ENCODE results near the gene NAALADL2.

DNA sequence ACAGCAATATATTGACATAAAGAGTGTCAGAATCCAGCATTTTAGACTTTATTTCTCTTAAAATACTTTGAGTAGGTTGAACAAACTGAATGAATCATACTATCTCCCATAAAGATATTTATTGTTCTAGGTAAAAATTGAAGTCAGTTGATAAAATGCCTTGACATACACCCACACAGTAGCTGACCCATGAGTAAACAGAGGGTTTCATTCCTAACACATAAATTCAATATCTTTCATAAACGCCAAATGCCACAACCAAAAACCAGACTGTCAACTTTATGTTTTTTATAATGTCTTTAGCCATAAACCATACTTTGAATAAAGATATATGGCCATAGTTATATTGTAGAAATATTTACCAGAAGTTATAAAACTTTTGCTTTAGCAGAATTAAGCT is 742.4 kb downstream of the NAALADL2 start:
- TF ChIP-seq, protein P1, sequence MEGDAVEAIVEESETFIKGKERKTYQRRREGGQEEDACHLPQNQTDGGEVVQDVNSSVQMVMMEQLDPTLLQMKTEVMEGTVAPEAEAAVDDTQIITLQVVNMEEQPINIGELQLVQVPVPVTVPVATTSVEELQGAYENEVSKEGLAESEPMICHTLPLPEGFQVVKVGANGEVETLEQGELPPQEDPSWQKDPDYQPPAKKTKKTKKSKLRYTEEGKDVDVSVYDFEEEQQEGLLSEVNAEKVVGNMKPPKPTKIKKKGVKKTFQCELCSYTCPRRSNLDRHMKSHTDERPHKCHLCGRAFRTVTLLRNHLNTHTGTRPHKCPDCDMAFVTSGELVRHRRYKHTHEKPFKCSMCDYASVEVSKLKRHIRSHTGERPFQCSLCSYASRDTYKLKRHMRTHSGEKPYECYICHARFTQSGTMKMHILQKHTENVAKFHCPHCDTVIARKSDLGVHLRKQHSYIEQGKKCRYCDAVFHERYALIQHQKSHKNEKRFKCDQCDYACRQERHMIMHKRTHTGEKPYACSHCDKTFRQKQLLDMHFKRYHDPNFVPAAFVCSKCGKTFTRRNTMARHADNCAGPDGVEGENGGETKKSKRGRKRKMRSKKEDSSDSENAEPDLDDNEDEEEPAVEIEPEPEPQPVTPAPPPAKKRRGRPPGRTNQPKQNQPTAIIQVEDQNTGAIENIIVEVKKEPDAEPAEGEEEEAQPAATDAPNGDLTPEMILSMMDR (IDR thresholded peaks at IDR 0.05 in 4 of 5, conservative IDR thresholded peaks at IDR 0.05 in 1 of 5), result no peak
- TF ChIP-seq POLR2A (IDR thresholded peaks at IDR 0.05), result no peak

Data from gastrocnemius medialis (tissue), 4 donors.